D721Med (cell line): ENCODE measurements around the gene SBF2.

ENCODE experiments used
- DNase-seq: peaks from one replicate; pipeline ENCODE4 v3.0.0; 2011; ENCODE audit warnings: low spot score; ENCODE audit not compliant: insufficient read length
- FAIRE-seq: peaks from 2 replicates; lab custom pipeline; 2011; peaks lifted over from hg19 to GRCh38; lab: Jason Lieb, UNC
- CTCF ChIP-seq: IDR thresholded peaks from 2 replicates; pipeline ENCODE4 v1.5.1; 2012; ENCODE audit warnings: mild to moderate bottlenecking, control low read depth; ENCODE audit not compliant: insufficient read depth; ENCODE audit errors: missing control alignments

The SBF2 gene

GRCh38 chr11:9849389-9849788 is 444.6 kb downstream of the SBF2 start:
- DNase-seq (no peak), FAIRE-seq (no peak)
- TF ChIP-seq CTCF: no peak

GRCh38 chr11:9847636-9848035 is 446.4 kb downstream of the SBF2 start:
- FAIRE-seq (no peak), DNase-seq (no peak)
- TF ChIP-seq CTCF: no peak

GRCh38 chr11:9842923-9843322 is 451.1 kb downstream of the SBF2 start:
- no peak for DNase-seq
- no peak for FAIRE-seq
- TF ChIP-seq CTCF: no peak

GRCh38 chr11:9840460-9841004 is 453.5 kb downstream of the SBF2 start:
- no peak for TF ChIP-seq CTCF
- FAIRE-seq (no peak), DNase-seq (no peak)

- TF ChIP-seq CTCF: no peak
- no peak for FAIRE-seq
- DNase-seq: no peak
These were observed 454.5 kb downstream of the SBF2 start for GRCh38 chr11:9839550-9839949.

GRCh38 chr11:9838961-9839360 is 455.1 kb downstream of the SBF2 start:
- DNase-seq (no peak), FAIRE-seq (no peak)
- TF ChIP-seq CTCF: no peak

GRCh38 chr11:9838229-9838628 is 455.8 kb downstream of the SBF2 start:
- FAIRE-seq: no peak
- no peak for DNase-seq
- TF ChIP-seq CTCF: no peak
